VCaP (cell line): ENCODE measurements around the gene TMEM234.

ENCODE experiments used
- H3K27ac ChIP-seq: fragments of 450-650 bp; 2 replicates; pipeline ENCODE4 v1.5.1; 2017
- TF ChIP-seq, protein P1 (sequence below): fragments of 450-650 bp; conservative IDR thresholded peaks from 2 replicates; pipeline ENCODE4 v1.5.1; 2017; ENCODE audit warnings: mild to moderate bottlenecking, moderate library complexity

TMEM234 gene

DNA sequence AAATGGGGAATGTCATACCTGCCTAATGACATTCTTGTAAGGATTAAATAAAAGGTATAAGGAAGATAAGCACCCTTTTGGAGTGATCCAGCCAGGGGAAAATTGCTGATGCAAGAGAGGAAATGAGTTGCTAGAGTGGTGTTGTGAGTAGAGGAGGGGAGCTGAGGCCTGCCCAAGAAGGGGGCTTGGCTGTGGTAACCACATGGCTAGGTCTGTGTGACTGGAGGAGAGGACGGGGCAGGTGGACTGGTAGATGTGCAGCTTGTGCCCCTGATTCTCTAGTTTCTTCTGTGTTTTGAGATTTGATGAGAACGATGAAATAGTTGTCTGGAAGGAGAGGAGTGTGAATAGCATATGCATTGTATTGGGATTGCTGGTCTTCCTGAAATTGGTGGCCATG is 36.1 kb downstream of the TMEM234 start:
- no peak overlapping the region for H3K27ac ChIP-seq
- TF ChIP-seq, protein P1, sequence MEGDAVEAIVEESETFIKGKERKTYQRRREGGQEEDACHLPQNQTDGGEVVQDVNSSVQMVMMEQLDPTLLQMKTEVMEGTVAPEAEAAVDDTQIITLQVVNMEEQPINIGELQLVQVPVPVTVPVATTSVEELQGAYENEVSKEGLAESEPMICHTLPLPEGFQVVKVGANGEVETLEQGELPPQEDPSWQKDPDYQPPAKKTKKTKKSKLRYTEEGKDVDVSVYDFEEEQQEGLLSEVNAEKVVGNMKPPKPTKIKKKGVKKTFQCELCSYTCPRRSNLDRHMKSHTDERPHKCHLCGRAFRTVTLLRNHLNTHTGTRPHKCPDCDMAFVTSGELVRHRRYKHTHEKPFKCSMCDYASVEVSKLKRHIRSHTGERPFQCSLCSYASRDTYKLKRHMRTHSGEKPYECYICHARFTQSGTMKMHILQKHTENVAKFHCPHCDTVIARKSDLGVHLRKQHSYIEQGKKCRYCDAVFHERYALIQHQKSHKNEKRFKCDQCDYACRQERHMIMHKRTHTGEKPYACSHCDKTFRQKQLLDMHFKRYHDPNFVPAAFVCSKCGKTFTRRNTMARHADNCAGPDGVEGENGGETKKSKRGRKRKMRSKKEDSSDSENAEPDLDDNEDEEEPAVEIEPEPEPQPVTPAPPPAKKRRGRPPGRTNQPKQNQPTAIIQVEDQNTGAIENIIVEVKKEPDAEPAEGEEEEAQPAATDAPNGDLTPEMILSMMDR, result no peak

- TF ChIP-seq, protein P1, result no peak
- peak overlapping the region; percentile 25 for H3K27ac ChIP-seq
Observed at GRCh38 chr1:32184650-32185049, 37.5 kb downstream of the TMEM234 start.

DNA sequence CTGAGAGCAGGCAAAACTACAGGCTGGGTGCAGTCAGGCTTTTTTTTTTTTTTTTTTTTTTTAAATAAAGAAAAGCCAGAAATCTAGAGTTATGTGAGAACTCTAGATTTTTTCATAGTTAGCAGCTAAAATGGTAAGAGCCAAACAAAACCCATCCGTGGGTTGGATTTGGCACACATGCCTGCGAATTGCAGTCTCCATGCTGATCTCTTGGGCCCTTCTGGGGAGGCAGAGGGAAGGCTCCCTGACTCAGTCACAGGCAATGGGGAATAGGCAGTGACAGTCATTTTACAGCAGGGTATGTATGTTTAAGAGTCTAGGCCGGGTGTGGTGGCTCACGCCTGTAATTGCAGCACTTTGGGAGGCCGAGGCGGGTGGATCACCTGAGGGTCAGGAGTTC is 40.1 kb downstream of the TMEM234 start:
- TF ChIP-seq, protein P1, result no peak
- H3K27ac ChIP-seq, result peak overlapping the region; percentile 91; the same call in 1 of the 2 replicates

- peak overlapping the region; percentile 91 for H3K27ac ChIP-seq
- TF ChIP-seq, protein P1, result no peak
Observed at GRCh38 chr1:32181563-32181962, 40.6 kb downstream of the TMEM234 start.

GRCh38 chr1:32181065-32181464 is 41.1 kb downstream of the TMEM234 start:
- TF ChIP-seq, protein P1, result no peak
- peak overlapping the region; percentile 91 for H3K27ac ChIP-seq

- TF ChIP-seq, protein P1, result no peak
- H3K27ac ChIP-seq, result peak overlapping the region; percentile 91
Observed at GRCh38 chr1:32180186-32181060, 41.7 kb downstream of the TMEM234 start.

DNA sequence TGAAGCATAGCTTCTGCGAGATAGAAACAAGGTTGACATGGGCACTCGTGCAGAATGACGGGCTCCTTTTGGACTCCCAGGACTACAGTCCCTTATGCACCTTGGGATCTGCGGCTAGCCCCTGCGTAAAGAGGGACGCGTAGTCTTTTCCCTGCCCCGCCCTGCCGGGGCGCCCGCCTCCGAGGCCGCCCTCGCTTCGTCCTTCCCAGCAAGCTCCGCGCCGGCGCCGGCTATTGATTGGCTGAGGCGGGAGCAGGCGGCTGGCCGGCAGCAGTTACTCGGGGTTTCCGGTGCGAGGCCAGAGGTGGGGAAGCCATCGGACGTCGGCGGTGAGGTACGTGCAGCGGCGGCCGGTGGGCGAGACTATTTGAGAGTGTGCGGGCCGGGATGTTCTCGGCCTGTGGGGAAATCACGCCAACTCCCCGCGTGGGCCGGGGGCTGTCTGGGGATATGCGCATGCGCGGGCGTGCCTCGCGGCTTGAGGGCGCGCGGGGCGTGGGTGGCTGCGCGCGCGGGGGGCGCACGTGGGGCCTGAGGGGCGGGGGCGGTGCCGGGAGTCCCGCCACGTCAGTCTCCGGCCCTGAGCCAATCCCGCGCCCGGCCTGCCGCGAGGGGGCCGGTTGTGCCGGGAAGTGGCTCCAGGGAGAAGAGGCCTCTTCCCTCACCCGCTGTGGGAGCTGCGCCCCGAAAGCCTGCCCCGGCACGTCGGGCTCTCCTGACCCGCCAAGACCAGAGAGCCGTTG is 42.5 kb downstream of the TMEM234 start, which contains the start of gene TXLNA:
TSS of gene TXLNA (plus strand) at position 233 of the 743 bp plus-strand sequence. CDS start 671 bp downstream, outside the sequence.
- TF ChIP-seq, protein P1, result no peak
- H3K27ac ChIP-seq, result peak within 1 kb of the TSS; percentile 91
